Vagina (tissue), 2 donors: ENCODE results near the gene TTC39B.

Source experiments
- CTCF ChIP-seq, 3 experiments: fragments of 450-650 bp in 2 of 3; fragments of 200-600 bp in 1 of 3; sonication (generic) in 1 of 3; IDR thresholded peaks; one replicate each; pipeline ENCODE4 v1.5.1; 2017 to 2019; ENCODE audit warnings: antibody characterized with exemption in 3 of 3, mild to moderate bottlenecking in 2 of 3, moderate library complexity in 2 of 3
- POLR2A ChIP-seq, 2 donors: fragments of 450-650 bp; IDR thresholded peaks; one replicate each; pipeline ENCODE4 v1.6.1; 2017; ENCODE audit warnings: antibody characterized with exemption in 2 of 2, mild to moderate bottlenecking in 2 of 2, moderate library complexity in 2 of 2
- POLR2AphosphoS5 ChIP-seq, 2 donors: sonication (generic); formaldehyde crosslinking; IDR thresholded peaks; one replicate each; pipeline ENCODE4 v1.9.0; 2017; ENCODE audit warnings: antibody characterized with exemption in 2 of 2, mild to moderate bottlenecking in 2 of 2, low read depth in 1 of 2; ENCODE audit not compliant: insufficient read depth in 1 of 2

DNA sequence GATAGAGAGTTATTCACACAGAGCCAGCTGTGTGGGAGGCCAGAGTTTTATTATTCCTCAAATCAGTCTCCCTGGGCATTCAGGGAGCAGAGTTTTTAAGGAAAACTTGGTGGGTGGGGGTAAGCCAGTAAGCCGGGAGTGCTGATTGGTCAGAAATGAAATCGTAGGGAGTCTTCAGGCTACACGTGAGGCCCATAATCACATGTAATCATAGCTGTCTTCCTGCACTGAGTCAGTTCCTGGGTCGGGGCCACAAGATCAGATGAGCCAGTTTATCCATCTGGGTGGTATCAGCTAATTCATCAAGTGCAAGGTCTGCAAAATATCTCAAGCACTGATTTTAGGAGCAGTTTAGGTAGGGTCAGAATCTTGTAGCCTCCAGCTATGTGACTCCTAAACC lies 10.8 kb upstream of the TTC39B start:
- TF ChIP-seq POLR2AphosphoS5 (IDR thresholded peaks at IDR 0.05; ENCODE audit: insufficient read depth in 1 of 2, low read depth in 1 of 2) (no peak), CTCF (IDR thresholded peaks at IDR 0.05) (no peak), POLR2A (IDR thresholded peaks at IDR 0.05) (no peak)
